GM18861 (cell line): Measurements from ENCODE around the gene SURF2.
"Not testable (repeated sequence)": the region's sequence is repeated elsewhere in the genome, so short reads cannot be mapped to it uniquely, and the experiment has no call there.

Source experiments
- ATAC-seq: cut with Tn5 transposase; IDR thresholded peaks from one replicate; pipeline ENCODE4 v1.9.1; 2021; ENCODE audit not compliant: unreplicated experiment

SURF2 gene

DNA sequence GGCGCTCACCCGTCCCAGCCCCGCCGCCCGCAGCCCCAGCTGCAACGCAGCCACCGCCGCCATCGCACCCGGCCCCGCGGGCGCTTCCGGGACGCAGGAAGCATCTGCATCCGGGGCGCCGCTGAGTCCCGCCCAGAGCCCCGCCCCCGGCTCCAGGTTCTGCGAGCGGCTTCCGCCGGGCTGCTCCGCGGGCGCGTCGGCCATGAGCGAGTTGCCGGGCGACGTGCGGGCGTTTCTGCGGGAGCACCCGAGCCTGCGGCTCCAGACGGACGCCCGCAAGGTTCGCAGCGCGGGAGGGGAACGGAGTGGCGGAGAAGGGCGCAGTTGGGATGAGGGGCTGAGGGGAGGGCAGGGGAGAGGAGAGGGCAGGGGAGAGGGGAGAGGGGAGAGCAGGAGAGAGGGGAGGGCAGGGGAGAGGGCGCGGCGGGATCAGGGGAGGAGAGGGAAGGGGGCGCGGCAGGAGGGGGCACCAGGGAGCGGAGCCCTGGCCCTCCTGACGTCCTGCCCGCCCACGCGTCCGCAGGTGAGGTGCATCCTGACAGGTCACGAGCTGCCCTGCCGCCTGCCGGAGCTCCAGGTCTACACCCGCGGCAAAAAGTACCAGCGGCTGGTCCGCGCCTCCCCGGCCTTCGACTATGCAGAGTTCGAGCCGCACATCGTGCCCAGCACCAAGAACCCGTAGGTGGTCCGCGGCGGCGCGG lies at the start of gene SURF2, which contains the start of gene SURF1:
SURF2 (plus strand) TSS at position 160 of the 701 bp plus-strand sequence; CDS start at position 203, 43 bp downstream.
SURF1 (minus strand) TSS at position 97 of the 701 bp plus-strand sequence; CDS start at position 63, 34 bp downstream.
- no peak for ATAC-seq

DNA sequence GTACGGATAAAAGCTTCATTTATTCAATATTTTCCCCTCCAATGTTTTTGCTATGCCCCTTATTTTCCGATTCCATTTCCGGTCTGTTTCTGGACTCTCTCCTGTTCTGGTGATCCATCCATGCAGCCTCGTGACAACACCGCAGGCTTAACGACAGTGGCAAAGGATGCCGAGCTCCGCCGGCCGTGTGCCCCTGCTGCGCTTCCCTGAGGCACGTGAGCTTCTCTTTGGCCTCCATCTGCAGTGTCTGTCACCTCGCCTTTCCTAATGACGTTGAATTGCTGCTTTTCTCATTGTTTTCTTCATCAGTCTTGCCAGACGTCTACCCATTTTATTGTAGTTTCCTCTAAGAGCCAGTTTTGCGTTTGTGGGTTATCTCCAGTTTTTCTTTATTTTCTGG lies 49.0 kb upstream of the SURF2 start:
- no peak for ATAC-seq

DNA sequence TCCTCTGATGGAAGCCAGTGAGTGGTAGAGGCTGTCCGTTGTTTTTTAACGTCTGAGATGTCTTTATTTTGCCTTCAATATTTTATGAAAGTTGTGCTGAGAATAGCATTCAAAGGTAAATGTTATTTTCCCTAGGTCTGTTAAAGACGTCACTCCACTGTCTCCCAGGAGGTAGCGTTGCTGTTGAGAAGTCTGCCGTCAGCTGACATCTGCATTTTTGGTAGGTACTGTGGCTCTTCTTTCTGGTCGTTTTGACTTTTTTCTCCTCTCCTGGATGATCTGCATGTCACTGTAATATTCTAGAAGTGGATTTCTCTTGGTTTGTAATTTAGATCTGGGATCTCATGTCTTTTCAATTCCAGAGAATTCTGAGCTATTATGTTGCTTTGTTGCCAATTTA lies 46.7 kb upstream of the SURF2 start:
- ATAC-seq: no peak

DNA sequence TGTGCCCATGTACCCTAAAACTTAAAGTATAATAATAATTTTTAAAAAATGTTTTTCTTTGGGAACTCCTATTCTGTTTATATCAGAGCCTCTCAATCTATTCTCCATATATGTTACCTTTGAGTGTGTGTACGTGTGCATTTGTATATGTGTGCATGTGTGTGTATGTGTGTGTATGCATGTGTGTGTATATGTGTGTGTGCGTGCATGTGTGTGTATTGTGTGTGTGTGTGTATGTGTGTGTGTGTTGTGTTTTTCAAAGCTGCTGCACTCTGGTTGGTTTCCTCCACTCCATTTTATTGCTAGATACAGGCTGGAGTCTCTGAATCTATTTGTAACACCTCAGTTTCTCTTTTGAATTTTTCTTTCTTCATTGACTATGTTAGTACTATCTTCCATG lies 40.4 kb upstream of the SURF2 start:
- no peak for ATAC-seq

DNA sequence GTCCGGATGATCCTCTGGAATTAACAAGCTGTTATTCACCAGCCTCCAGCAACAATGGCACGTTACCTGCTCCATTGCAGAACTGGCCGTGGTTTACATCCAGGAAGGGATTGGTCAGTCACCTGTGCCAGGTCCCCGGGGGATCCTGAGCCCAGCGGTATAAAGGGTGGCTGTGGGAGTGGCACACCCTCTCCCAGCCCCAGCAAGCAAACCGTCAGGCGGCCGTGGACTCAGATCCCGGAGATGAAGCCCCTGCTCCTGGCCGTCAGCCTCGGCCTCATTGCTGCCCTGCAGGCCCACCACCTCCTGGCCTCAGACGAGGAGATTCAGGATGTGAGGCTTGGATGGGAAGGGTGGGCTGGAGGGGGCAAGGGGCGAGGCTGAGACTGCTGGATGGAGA lies 38.8 kb upstream of the SURF2 start:
- ATAC-seq: not testable (repeated sequence)

DNA sequence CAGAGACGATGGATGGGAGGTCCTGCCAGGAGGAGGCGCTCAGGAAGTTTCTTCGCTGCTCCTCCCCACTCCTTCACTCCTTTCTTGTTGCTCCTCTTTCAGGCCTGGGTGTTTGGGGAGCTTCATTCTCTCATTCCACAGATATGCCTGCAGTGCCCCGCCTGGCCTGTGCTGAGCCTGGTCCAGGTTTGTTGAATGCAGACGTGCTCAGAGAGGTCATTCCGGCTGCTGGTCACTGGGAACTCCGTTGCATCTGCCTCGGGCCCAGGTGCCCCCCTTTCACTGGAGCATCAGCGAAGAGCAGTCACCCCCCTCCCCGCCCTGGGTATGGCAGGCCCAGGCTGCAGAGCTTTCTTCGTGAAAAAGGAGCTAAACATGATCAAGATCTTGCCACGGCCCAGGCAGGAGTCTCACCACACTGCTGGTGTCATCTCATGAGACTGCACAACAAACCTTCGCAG lies 35.9 kb upstream of the SURF2 start:
- no peak for ATAC-seq

DNA sequence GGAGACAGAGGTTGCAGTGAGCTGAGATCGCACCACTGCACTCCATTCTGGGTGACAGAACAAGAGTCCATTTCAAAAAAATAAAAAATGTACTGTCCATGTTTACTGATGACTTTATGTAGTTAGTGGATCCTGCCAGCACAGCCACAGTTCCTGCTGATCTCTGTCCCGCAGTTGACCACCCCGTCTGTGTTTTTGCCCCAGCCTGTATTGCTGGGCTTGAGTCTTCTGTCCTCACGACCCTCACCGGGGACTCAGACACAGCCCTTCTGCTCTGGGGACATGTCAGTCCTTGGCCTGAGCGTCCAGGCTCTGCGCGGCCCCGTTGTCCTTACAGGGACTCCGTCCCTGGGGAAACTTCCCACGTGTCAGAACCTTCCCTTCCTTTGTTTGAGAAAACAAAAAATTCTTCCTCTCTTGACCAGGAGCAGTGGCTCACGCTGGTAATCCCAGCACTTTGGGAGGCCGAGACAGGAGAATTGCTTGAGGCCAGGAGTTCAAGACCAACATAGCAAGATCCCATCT lies 34.9 kb upstream of the SURF2 start:
- ATAC-seq: no peak

DNA sequence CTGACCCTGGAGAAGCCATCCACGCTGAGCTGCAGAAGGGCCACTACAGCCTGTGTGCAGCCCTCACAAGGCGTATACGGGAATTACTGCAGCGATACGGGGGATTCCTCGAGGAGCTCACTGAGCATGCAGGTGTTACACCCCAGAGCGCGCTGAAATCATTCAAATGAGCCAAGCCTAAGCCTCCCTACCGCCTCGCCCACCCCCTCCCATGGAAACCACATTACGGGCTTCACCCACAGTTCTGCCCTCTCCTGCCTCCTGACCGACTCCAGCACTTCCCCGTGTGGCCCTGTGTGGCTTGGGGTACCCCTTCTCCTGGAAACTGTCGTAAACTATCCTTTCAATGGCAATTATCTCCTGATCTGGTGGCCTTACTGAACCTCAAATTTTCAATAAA lies 33.6 kb upstream of the SURF2 start:
- no peak for ATAC-seq

DNA sequence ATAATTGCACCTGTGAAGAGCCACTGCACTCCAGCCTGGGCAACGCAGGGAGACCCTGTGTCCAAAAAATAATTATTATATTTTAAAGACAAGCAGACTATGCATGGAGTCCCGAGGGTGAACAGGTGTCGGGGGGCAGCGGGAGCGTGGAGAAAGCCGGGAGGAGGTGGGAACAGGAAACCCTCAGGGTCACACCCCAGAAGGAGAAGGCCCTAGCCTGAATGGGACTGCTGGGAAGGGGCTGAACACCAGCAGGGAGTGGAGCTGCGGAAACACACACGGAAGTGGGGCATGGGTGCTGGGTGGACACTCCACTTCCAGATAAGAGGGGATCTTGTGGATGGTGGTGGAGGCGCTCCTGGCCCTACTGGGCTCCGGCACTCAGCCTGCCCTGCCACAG lies 33.1 kb upstream of the SURF2 start:
- no peak for ATAC-seq

DNA sequence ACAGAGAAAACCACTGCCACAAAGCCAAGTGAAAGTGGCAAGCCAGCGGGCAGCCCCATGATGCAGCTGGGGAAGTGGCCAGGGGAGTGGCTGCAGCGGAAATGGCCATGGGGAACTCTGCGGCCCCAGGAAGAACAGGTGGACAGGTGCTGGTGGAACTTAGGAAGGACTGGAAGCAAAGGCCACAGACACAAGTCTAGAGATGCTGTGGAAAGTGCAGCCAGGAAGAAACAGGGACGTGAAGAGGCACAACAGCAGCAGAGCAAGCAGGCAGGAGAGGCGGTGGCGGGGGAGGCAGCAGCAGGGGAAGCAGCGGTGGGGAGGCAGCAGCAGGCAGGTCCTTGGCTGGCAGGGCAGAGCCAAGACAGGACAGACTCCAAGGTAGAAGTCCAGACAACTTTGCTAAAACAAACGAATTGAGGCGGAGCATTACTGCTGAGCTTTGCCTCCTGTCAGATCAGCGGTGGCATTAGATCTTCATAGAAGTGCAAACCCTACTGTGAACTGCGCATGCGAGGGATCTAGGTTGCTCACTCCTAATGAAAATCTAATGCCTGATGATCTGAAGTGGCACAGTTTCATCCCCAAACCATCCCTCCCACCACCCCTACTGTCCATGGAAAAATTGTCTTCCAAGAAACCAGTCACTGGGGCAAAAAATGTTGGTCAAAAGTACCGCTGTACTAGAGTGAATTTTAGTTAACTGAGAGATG lies 32.2 kb upstream of the SURF2 start:
- ATAC-seq: no peak

DNA sequence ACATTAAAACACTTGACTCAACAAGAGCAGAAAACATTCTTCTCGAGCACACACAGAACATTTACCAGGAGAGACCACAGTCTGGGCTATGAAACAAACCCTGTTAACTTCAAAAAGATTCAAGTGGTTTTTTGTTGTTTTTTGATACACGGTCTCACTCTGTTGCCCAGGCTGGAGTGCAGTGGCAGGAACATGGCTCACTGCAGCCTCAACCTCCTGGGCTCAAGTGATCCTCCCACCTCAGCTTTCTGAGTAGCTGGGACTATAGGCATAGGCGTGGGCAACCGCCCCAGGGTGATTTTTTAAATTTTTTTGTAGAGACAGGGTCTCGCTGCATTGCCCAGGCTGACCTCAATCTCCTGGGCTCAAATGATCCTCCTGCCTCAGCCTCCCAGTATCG lies 29.3 kb upstream of the SURF2 start:
- ATAC-seq: not testable (repeated sequence)

DNA sequence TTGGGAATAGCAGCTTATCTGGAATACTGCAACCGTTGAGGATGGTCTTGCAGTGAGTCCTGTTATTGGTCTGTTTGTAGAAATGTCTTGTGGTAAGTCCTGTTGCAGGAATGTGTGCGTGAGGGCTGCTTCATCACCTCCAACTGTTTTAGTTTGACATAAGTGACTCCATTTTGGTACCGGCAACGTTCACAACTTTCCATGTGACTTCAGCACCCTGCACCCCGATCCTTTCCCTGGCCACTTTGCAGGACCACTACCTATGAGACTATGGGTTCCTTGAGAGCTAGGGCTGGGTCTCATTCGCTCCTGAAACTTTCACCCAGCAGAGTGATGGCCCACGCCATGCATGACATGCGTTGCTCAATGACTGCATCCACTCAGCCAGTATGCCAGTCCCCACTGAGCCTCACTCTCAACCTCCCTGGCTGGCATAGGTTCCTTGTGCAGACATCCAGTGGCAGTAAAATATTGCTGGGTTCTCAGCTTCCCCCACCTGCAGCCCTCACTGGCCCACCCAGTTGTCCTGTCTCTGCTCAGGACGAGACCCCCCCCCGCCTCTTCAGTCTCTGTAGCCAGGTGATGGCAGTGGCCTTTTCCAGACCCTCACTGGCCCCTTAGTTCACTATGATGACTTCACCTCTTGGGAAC lies 28.4 kb upstream of the SURF2 start:
- no peak for ATAC-seq

DNA sequence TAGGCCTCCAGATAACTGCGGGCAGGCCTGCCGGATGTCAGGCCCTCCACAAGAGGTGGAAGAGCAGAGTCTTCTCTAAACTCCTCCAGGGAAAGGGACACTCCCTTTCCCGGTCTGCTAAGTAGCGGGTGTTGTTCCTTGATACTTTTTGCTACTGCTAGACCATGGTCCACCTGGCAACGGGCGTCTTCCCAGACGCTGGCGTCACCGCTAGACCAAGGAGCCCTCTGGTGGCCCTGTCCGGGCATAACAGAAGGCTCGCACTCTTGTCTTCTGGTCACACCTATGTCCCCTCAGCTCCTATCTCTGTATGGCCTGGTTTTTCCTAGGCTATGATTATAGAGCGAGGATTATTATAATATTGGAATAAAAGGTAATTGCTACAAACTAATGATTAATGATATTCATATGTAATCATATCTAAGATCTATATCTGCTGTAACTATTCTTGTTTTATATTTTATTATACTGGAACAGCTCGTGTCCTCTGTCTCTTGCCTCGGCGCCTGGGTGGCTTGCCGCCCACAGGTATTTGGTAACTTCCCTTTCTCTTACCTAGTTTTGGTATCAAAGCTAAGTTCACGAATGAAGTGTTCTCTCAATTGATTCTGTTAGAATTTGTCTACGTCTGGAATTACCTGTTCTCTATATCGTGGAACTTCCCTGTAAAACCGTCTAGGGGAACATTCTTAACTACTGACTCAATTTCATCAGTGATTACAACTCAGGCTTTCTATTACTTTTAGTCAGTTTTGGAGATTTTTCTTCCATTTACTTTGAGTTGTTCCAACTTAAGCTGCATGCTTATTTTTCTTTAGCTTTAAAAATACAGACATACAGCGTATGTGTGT lies 26.8 kb upstream of the SURF2 start:
- ATAC-seq: not testable (repeated sequence)

DNA sequence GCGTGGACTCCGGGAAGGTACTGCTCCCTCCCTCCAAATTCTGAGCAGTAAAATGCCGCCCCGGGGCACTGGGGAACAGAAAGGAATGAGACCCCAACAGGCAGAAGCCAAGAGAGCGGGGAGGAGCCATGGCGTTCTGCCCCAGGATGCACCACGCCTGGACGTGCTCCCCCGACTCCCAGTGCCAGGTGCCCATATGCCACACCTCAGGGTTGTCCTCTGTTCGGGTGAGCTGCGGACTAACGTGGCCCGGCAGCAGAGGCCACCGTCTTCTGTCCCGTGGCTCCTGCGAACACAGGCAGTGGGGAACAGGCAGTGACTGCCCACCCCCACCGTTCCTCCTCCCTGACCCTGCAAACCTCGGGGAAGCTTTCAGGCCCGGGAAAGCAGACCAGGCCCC lies 25.1 kb upstream of the SURF2 start:
- no peak for ATAC-seq

DNA sequence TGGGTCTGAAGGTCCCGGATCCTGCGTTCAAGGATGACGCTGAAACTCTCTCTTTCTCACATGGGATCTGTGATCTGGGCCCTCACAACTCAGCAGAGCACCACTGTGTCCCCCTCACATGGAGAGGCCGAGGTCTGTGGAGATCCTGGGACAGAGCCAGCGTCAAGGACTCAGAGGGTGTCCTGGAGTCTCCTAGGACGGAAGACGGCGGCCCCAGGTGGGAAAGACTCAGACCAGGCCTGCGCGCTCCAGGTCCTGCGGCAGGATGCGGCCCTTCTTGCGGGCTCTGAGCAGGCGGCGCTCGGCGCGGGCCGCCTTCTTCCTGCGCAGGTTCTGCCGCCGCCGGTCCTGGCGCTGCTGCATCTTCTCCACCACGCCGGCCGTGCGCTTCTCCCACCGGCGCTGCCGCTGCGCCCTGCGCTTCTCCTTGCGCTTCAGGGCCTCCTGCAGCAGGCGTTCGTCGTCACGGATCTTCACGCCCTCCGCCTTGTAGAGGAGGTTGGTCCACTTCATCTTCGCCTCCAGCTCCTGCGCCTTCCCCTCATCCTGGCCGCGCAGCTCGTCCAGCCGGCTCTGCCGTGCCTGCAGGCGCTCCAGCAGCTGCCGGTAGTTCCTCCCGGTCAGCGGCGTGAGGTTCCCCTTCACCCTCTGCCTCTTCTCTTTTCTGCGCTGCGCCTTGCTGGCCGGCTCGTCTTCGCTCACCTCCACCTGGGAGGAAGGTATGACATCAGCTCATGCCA lies 24.5 kb upstream of the SURF2 start:
- no peak for ATAC-seq

DNA sequence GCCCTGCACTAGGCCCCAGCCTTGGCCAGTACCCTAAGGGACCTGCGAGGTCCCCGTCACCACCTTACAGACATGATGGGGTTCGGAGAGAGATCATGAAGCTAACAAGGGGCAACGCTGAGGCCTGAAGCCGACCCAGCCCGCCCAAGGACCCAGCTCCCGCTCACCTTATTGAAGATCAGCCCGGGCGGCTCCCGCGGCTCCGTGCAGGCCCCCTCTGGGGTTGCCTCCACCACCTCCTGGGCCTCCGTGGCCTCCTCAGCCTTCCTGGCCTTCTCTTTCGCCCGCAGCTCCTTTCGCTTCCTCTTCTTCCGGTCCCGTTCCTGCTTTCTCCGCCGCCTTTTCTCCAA lies 24.0 kb upstream of the SURF2 start:
- ATAC-seq: no peak

DNA sequence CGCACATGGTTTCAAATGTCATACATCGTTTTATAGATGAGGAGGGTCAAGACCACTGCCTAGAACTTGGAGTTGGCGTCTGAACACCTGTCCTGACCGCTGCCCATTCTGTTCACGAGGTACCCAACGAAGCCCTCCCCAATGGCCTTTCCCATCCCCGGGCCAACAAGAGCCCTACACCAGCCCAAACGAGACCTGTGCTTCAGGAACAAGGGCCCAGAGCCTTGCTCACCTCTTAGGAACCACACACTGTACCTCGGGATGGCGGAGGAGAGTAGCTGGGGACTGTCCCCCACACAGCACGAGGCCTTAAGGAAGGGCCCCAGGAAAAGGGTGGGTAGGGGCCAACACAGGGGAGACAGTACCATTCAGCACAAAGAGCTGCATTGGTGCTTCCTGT lies 23.3 kb upstream of the SURF2 start:
- no peak for ATAC-seq

DNA sequence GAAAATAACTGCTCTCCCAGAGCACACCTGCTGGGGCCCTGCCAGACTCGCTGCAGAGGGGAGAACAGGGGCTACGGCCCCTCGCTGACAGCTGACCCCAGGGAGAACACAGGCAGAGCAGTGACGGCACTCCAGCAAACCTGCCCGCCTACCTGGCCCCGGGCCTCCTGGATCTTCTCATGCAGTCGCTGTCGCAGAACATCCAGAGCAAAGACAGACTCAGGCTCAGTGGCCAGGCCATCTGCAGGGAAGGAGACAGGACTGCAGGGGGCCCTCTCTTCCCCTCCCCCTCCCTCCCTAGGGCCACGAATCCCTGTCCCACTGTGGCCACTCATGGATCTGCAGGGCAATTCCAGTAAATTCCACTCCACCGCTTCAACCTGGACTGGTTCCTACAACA lies 22.8 kb upstream of the SURF2 start:
- ATAC-seq: no peak

DNA sequence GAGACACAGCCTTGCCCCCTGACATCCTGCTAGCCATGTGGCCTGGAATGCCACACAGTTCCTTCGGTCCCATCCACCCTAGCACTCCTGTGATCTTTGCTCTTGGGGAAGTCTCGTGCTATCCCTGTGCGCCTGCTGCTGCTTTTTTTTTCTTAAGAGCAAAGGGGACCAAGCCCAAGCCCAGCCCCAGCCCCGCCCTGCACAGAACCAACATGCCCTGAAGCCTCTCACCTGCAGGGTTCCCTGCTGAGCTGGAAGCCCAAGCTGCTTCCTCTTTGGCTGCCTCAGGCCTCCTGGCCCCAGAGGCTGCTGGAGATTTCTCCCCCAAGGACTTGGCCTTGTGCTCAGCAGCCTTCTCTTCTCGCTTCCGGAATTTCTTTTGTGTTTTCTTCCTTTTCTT lies 22.2 kb upstream of the SURF2 start:
- no peak for ATAC-seq

DNA sequence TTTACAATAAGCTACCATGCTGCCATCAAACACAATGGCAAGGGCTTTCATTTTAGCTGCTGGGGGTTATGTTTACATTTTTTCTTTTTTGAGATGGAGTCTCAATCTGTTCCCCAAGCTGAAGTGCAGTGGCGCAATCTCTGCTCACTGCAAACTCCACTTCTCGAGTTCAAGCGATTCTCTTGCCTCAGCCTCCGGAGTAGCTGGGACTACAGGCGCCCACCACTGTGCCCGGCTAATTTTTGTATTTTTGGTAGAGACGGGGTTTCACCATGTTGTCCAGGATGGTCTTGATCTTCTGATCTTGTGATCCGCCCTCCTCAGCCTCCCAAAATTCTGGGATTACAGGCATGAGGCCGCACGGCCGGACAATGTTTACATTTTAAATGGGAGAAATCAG lies 21.5 kb upstream of the SURF2 start:
- ATAC-seq: not testable (repeated sequence)
